ENCODE results near the gene EIF4G3. TPM values are rescaled to one million over a fixed set of nuclear protein-coding genes. Genes with fewer than 3 reads are reported as not detected.

The EIF4G3 gene
- total RNA-seq, 4 donors from 2014 or later, result 42.1 to 63.2 (median 43.5) TPM

DNA sequence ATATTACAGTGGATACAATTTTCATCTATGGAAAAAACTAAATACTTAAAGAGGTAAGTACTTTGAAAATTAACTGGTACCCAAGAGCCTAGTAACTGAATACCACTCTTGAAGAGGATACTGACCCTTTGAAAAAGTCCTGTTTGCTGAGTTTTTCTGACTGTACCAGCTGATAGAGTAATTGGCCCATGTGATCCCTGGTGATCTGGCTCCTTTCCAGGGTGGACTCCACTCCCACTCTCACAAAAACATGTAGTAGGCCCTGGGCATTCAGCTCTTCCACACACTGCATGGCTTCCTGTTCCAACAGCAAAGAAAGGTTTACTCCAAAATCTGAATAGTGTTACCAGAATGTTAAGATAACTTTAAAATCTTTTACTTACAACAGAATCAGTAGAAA lies 336.0 kb downstream of the EIF4G3 start:
- in situ Hi-C loops (cut with MboI; ENCODE audit: low sequenced_read_pairs in 4 of 4), result no loop called here
- no peak for TF ChIP-seq POLR2A (IDR thresholded peaks at IDR 0.05)
- TF ChIP-seq, protein P1, sequence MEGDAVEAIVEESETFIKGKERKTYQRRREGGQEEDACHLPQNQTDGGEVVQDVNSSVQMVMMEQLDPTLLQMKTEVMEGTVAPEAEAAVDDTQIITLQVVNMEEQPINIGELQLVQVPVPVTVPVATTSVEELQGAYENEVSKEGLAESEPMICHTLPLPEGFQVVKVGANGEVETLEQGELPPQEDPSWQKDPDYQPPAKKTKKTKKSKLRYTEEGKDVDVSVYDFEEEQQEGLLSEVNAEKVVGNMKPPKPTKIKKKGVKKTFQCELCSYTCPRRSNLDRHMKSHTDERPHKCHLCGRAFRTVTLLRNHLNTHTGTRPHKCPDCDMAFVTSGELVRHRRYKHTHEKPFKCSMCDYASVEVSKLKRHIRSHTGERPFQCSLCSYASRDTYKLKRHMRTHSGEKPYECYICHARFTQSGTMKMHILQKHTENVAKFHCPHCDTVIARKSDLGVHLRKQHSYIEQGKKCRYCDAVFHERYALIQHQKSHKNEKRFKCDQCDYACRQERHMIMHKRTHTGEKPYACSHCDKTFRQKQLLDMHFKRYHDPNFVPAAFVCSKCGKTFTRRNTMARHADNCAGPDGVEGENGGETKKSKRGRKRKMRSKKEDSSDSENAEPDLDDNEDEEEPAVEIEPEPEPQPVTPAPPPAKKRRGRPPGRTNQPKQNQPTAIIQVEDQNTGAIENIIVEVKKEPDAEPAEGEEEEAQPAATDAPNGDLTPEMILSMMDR (IDR thresholded peaks at IDR 0.05 in 4 of 5, conservative IDR thresholded peaks at IDR 0.05 in 1 of 5), result no peak

DNA sequence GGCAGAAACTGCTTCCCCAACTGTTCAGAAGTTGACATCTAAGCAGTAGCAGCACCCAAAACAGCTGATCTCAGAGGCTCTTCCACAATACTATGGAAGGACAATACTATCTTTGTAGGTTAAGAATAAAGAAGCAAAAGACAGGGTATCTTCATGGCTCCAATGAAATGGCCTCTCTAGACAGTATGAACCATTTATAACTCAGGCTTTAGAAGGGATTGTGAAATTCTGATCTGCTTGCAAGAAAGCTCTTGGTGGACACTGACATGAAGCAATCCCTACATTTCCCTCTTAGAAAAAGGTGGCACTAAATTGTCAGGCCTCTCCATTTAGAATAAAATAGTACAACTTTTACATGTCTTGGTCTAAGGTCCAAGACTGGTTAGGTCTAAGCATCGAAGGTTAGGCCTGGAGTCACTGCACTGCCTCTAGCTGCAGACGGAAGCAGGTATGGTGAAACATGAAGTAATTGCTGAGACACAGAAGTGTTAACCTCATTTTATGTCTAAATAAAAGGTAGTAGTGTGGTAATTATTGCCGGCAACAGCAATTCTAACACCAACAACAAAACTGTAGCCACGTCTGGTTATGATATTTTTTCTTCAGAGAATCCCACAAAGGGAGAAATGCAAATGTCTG lies 339.0 kb downstream of the EIF4G3 start:
- H3K36me3 ChIP-seq, result peaks cover 0 to 5% of the 10 kb centered on the region in 2 donors
- no peak overlapping the region for H3K4me3 ChIP-seq
- DNase-seq, result no peak
- intact Hi-C loops (cut with DNase I; ENCODE audit: low total_unique reads), result no loop called here
- H3K9me3 ChIP-seq, result no peaks in the 10 kb centered on the region
- TF ChIP-seq, protein P1 (IDR thresholded peaks at IDR 0.05 in 4 of 5, conservative IDR thresholded peaks at IDR 0.05 in 1 of 5), result no peak
- TF ChIP-seq POLR2A (IDR thresholded peaks at IDR 0.05), result no peak
- no peak overlapping the region for H3K27ac ChIP-seq
- peaks cover 6 to 10% of the 10 kb centered on the region in 2 donors for H3K4me1 ChIP-seq
- in situ Hi-C loops (cut with MboI; ENCODE audit: low sequenced_read_pairs in 4 of 4), result no loop called here
- no peaks in the 10 kb centered on the region for H3K27me3 ChIP-seq
- ATAC-seq, result no peak

More for the DNA sequence above, 336.0 kb downstream of the EIF4G3 start:
- Histone ChIP-seq H3K27ac (no peak overlapping the region), H3K36me3 (peaks cover 0 to 16% of the 10 kb centered on the region in 2 donors), H3K4me3 (no peak overlapping the region), H3K4me1 (no peaks in the 10 kb centered on the region), H3K27me3 (no peaks in the 10 kb centered on the region), H3K9me3 (no peaks in the 10 kb centered on the region)
- no peak for DNase-seq
- no peak for ATAC-seq
- intact Hi-C loops (cut with DNase I; ENCODE audit: low total_unique reads), result no loop called here

DNA sequence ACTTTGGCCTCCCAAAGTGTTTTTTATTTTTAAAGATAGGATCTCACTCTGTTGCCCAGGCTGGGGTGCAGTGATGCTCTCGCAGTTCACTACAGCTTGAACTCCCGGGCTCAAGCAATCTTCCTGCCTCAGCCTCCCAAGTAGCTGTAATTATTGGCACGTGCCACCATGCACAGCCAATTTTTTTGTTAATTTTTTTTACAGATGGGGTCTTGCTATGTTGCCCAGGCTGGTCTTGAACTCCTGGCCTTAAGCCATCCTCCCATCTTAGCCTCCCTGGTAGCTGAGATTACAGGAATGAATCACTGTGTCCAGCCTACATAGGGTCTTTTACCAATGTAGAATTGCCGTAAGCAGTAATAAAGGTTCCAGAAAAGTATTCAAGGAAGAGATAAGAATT lies 340.5 kb downstream of the EIF4G3 start:
- intact Hi-C loops (cut with DNase I; ENCODE audit: low total_unique reads) (no loop called here), in situ Hi-C loops (cut with MboI; ENCODE audit: low sequenced_read_pairs in 4 of 4) (no loop called here)

DNA sequence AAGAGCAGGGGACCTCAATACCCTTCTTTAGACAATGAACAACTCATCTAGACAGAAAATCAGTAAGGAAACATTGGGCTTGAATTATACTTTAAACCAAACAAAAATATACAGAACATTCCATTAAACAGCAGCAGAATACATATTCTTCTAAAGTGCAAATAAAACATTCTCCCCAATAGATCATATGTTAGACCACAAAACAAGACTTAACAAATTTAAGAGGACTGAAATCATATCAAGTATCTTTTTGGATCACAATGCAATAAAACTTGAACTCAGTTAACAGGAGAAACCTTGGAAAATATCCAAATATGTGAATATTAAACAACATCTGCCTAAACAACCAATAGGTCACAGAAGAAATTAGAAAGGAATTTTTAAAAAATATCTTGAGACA lies 341.9 kb downstream of the EIF4G3 start:
- TF ChIP-seq POLR2A (IDR thresholded peaks at IDR 0.05), result no peak
- TF ChIP-seq, protein P1 (IDR thresholded peaks at IDR 0.05 in 4 of 5, conservative IDR thresholded peaks at IDR 0.05 in 1 of 5), result no peak
- no peak overlapping the region for H3K27ac ChIP-seq
- DNase-seq, result no peak
- in situ Hi-C loops (cut with MboI; ENCODE audit: low sequenced_read_pairs in 4 of 4) (no loop called here), intact Hi-C loops (cut with DNase I; ENCODE audit: low total_unique reads) (no loop called here)
- no peaks in the 10 kb centered on the region for H3K36me3 ChIP-seq
- no peaks in the 10 kb centered on the region for H3K9me3 ChIP-seq
- H3K27me3 ChIP-seq, result no peaks in the 10 kb centered on the region
- no peak for ATAC-seq
- peaks cover 20 to 21% of the 10 kb centered on the region in 2 donors for H3K4me1 ChIP-seq
- no peak overlapping the region for H3K4me3 ChIP-seq

More for the DNA sequence above, 340.5 kb downstream of the EIF4G3 start:
- ATAC-seq, result no peak
- Histone ChIP-seq H3K27ac (no peak overlapping the region), H3K4me3 (no peak overlapping the region), H3K9me3 (no peaks in the 10 kb centered on the region), H3K4me1 (peaks cover 7 to 10% of the 10 kb centered on the region in 2 donors), H3K36me3 (peaks cover 0 to 5% of the 10 kb centered on the region in 2 donors), H3K27me3 (no peaks in the 10 kb centered on the region)
- DNase-seq, result no peak
- TF ChIP-seq, protein P1 (IDR thresholded peaks at IDR 0.05 in 4 of 5, conservative IDR thresholded peaks at IDR 0.05 in 1 of 5), result no peak
- TF ChIP-seq POLR2A (IDR thresholded peaks at IDR 0.05), result no peak

Measured in gastrocnemius medialis (tissue), 4 donors.